HCT116 (cell line): Measurements from ENCODE around the gene ANP32B. TPM values are rescaled to one million over a fixed set of nuclear protein-coding genes. Genes with fewer than 3 reads are reported as not detected.

Experiments used
- ATAC-seq: fragments of 200-7000 bp; cut with Tn5 transposase; 2 replicates; pipeline ENCODE4 v1.9.1; 2020; ENCODE audit warnings: mild to moderate bottlenecking, moderate library complexity
- BruUV-seq: library from RNA; stranded (reverse); fragments of 400-500 nt; replicated peaks from 2 replicates; lab custom pipeline; 2021; lab: Mats Ljungman, UMichigan
- CTCF ChIA-PET: fragments of 300-600 bp; sonication (Branson Sonifier 250); formaldehyde crosslinking; loops from one replicate; lab custom pipeline; 2021; ENCODE audit warnings: antibody characterized with exemption; lab: Charles Lee
- POLR2A ChIA-PET: fragments of 300-600, 350-600 bp; sonication (Branson Sonifier 250); formaldehyde crosslinking; loops from one replicate; lab custom pipeline; 2021; ENCODE audit warnings: antibody characterized with exemption; lab: Charles Lee
- RAD21 ChIA-PET, 2 experiments: fragments of 300-600 bp; sonication (Branson Sonifier 250); formaldehyde crosslinking; loops; one replicate each; lab custom pipeline; 2023; ENCODE audit warnings: low total read pairs in 2 of 2; ENCODE audit not compliant: uncharacterized antibody in 2 of 2, unreplicated experiment in 2 of 2, low non-redundant PET in 1 of 2; lab: Charles Lee
- DNase-seq: peaks from one replicate; pipeline ENCODE4 v3.0.0-alpha.2; 2010; ENCODE audit warnings: low read depth, low spot score
- H2AFZ ChIP-seq: fragments of 200-600 bp; shearing (Covaris generic), sonication (generic); 2 replicates; pipeline ENCODE4 v1.6.1; 2017; ENCODE audit warnings: low read depth, mixed run types, mixed read lengths, antibody characterized with exemption, low read length; ENCODE audit not compliant: poor library complexity, severe bottlenecking
- H3K27ac ChIP-seq: 2 replicates; pipeline ENCODE4 v1.5.1; 2012; ENCODE audit warnings: low read depth, low read length
- H3K27me3 ChIP-seq: fragments of 200-600 bp; sonication (generic); 2 replicates; pipeline ENCODE4 v1.6.1; 2016; ENCODE audit warnings: mixed run types, low read length, mixed read lengths; ENCODE audit not compliant: insufficient read depth
- H3K36me3 ChIP-seq, 2 experiments: fragments of 200-500 bp in 1 of 2; fragments of 200-600 bp in 1 of 2; sonication (Bioruptor generic) in 1 of 2; sonication (generic) in 1 of 2; 2 replicates each; pipeline versions ENCODE4 v1.5.1 to v1.6.1; 2014 to 2016; ENCODE audit warnings: low read length in 2 of 2, inconsistent platforms in 1 of 2, mixed read lengths in 1 of 2, mixed run types in 1 of 2; ENCODE audit not compliant: insufficient read depth in 2 of 2, control insufficient read depth in 1 of 2
- H3K4me1 ChIP-seq, 2 experiments: fragments of 200-600 bp in 1 of 2; sonication (generic) in 1 of 2; 2 replicates each; pipeline versions ENCODE4 v1.5.1 to v1.6.1; 2012 to 2017; ENCODE audit warnings: low read length in 2 of 2, inconsistent platforms in 1 of 2, mild to moderate bottlenecking in 1 of 2, mixed read lengths in 1 of 2, mixed run types in 1 of 2, moderate library complexity in 1 of 2; ENCODE audit not compliant: insufficient read depth in 2 of 2, control insufficient read depth in 1 of 2
- H3K4me2 ChIP-seq: fragments of 200-600 bp; sonication (generic); 2 replicates; pipeline ENCODE4 v1.6.1; 2017; ENCODE audit warnings: mixed run types, low read length, mixed read lengths
- H3K4me3 ChIP-seq, 2 experiments: fragments of 200-600 bp in 1 of 2; sonication (generic) in 1 of 2; replicated peaks in 1 of 2; 2 replicates each; pipeline ENCODE4 v1.5.1; 2011 to 2016; ENCODE audit warnings: low read length in 2 of 2, control low read depth in 1 of 2, low read depth in 1 of 2, mild to moderate bottlenecking in 1 of 2, mixed read lengths in 1 of 2, mixed run types in 1 of 2
- H3K79me2 ChIP-seq: fragments of 200-600 bp; sonication (generic); 2 replicates; pipeline ENCODE4 v1.6.1; 2017; ENCODE audit warnings: mild to moderate bottlenecking, mixed run types, low read length, moderate library complexity, mixed read lengths; ENCODE audit not compliant: insufficient read depth
- H3K9ac ChIP-seq: fragments of 200-600 bp; sonication (generic); 2 replicates; pipeline ENCODE4 v1.6.1; 2016; ENCODE audit warnings: low read length, mixed read lengths
- H3K9me2 ChIP-seq: fragments of 200-600 bp; sonication (generic), shearing (Covaris generic); 2 replicates; pipeline ENCODE4 v1.6.1; 2017; ENCODE audit warnings: mixed run types, mild to moderate bottlenecking, moderate library complexity; ENCODE audit not compliant: insufficient read depth
- H3K9me3 ChIP-seq, 2 experiments: fragments of 200-500 bp in 1 of 2; fragments of 200-600 bp in 1 of 2; sonication (Bioruptor generic) in 1 of 2; sonication (generic) in 1 of 2; 2 replicates each; pipeline ENCODE4 v1.6.1; 2014 to 2017; ENCODE audit warnings: low read length in 2 of 2, mixed read lengths in 2 of 2, inconsistent platforms in 1 of 2, low read depth in 1 of 2, mild to moderate bottlenecking in 1 of 2, mixed run types in 1 of 2, moderate library complexity in 1 of 2; ENCODE audit not compliant: control insufficient read depth in 1 of 2, insufficient read depth in 1 of 2
- H4K20me1 ChIP-seq: fragments of 200-600 bp; sonication (generic), shearing (Covaris generic); 2 replicates; pipeline ENCODE4 v1.6.1; 2017; ENCODE audit warnings: mixed run types, mild to moderate bottlenecking, moderate library complexity; ENCODE audit not compliant: insufficient read depth
- CBX3 ChIP-seq: IDR thresholded peaks from 2 replicates; pipeline ENCODE4 v1.6.1; 2012; ENCODE audit warnings: low read depth
- ELF1 ChIP-seq: IDR thresholded peaks from 2 replicates; pipeline ENCODE4 v1.6.1; 2012; ENCODE audit warnings: low read depth, borderline replicate concordance
- EZH2 ChIP-seq: fragments of 200-600 bp; sonication (generic); IDR thresholded peaks from 2 replicates; pipeline ENCODE4 v1.6.1; 2017; ENCODE audit warnings: antibody characterized with exemption, mixed run types
- FOSL1 ChIP-seq: IDR thresholded peaks from 2 replicates; pipeline ENCODE4 v1.6.1; 2012; ENCODE audit warnings: low read depth
- POLR2A ChIP-seq: IDR thresholded peaks from 2 replicates; pipeline ENCODE4 v1.7.0; 2011; ENCODE audit warnings: borderline replicate concordance; ENCODE audit not compliant: insufficient read depth, insufficient read length; ENCODE audit errors: extremely low read depth
- POLR2AphosphoS5 ChIP-seq: IDR thresholded peaks from 2 replicates; pipeline ENCODE4 v1.6.1; 2011; ENCODE audit warnings: mild to moderate bottlenecking, low read depth, low read length, moderate library complexity
- RAD21 ChIP-seq: IDR thresholded peaks from 2 replicates; pipeline ENCODE4 v1.6.1; 2012; ENCODE audit warnings: low read depth, mild to moderate bottlenecking
- REST ChIP-seq: IDR thresholded peaks from 2 replicates; pipeline ENCODE4 v1.6.1; 2012; ENCODE audit warnings: low read depth
- SIN3A ChIP-seq: IDR thresholded peaks from 2 replicates; pipeline ENCODE4 v1.6.1; 2012; ENCODE audit warnings: low read depth
- SP1 ChIP-seq: IDR thresholded peaks from 2 replicates; pipeline ENCODE4 v1.6.1; 2012; ENCODE audit warnings: low read depth
- TCF7L2 ChIP-seq: IDR thresholded peaks from 2 replicates; pipeline ENCODE4 v1.7.0; 2011; ENCODE audit warnings: borderline replicate concordance, inconsistent platforms; ENCODE audit not compliant: insufficient read depth, insufficient read length; ENCODE audit errors: extremely low read depth
- intact Hi-C: fragments of 100-400 bp; cut with micrococcal nuclease; formaldehyde crosslinking; loops from 2 replicates; pipeline ENCODE4 v1.10.0; 2022
- total RNA-seq: library from RNA; stranded (reverse); gene quantifications from one replicate; pipeline ENCODE4 v1.2.1, GENCODE V29; 2021; ENCODE audit not compliant: unreplicated experiment
- TF ChIP-seq, protein P1 (sequence below): IDR thresholded peaks from 2 replicates; pipeline ENCODE4 v1.6.1; 2012
- TF ChIP-seq, protein P2 (sequence below), 3 experiments: fragments of 200-600 bp in 1 of 3; sonication (generic) in 1 of 3; IDR thresholded peaks in 2 of 3; conservative IDR thresholded peaks in 1 of 3; 2 replicates each; pipeline ENCODE4 v1.5.1; 2012 to 2017; ENCODE audit warnings: low read depth in 2 of 3, low read length in 2 of 3, antibody characterized with exemption in 1 of 3, borderline replicate concordance in 1 of 3, control low read depth in 1 of 3, mild to moderate bottlenecking in 1 of 3, mixed read lengths in 1 of 3, mixed run types in 1 of 3, moderate library complexity in 1 of 3; ENCODE audit not compliant: insufficient read depth in 1 of 3

The ANP32B gene
- total RNA-seq, 1 experiment from 2014 or later = 206 TPM

GRCh38 chr9:98034593-98035546 lies 51.7 kb downstream of the ANP32B start:
- Histone ChIP-seq H3K4me1 (peaks cover 0 to 31% of the 10 kb centered on the region in 2 experiments; a peak in 2 of 4 replicates), H4K20me1 (no peaks in the 10 kb centered on the region), H3K4me3 (0 out of 4 replicates have a peak overlapping the region, but pooled peaks of 1 of the 2 experiments have one; percentile 4), H3K9me3 (no peaks in the 10 kb centered on the region), H2AFZ (peak overlapping the region; percentile 46), H3K4me2 (peak overlapping the region; percentile 53), H3K27me3 (no peaks in the 10 kb centered on the region), H3K27ac (no peak overlapping the region), H3K36me3 (no peaks in the 10 kb centered on the region; a peak in 1 of 4 replicates), H3K9me2 (no peaks in the 10 kb centered on the region), H3K9ac (0 out of 2 replicates have a peak overlapping the region, but pooled peaks have one; percentile 22), H3K79me2 (no peaks in the 10 kb centered on the region)
- ATAC-seq = peak; percentile 97
- peak; percentile 76 for DNase-seq
- BruUV-seq = no TSS peak
- RAD21 ChIA-PET = no interaction called here
- intact Hi-C loops = loop anchor here (1.0 to 5.0 kb wide), 2 partner anchors 98 to 112 kb away; partner anchors contain the start of gene HEMGN
- TF ChIP-seq ELF1 (no peak), REST (no peak), POLR2AphosphoS5 (no peak), TCF7L2 (no peak), SIN3A (no peak), SP1 (no peak), CBX3 (peak; percentile 44; the same call in 1 of the 2 replicates), EZH2 (no peak), POLR2A (no peak), FOSL1 (no peak), RAD21 (peak; percentile 49)
- TF ChIP-seq, protein P1, sequence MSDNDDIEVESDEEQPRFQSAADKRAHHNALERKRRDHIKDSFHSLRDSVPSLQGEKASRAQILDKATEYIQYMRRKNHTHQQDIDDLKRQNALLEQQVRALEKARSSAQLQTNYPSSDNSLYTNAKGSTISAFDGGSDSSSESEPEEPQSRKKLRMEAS = no peak
- TF ChIP-seq, protein P2, sequence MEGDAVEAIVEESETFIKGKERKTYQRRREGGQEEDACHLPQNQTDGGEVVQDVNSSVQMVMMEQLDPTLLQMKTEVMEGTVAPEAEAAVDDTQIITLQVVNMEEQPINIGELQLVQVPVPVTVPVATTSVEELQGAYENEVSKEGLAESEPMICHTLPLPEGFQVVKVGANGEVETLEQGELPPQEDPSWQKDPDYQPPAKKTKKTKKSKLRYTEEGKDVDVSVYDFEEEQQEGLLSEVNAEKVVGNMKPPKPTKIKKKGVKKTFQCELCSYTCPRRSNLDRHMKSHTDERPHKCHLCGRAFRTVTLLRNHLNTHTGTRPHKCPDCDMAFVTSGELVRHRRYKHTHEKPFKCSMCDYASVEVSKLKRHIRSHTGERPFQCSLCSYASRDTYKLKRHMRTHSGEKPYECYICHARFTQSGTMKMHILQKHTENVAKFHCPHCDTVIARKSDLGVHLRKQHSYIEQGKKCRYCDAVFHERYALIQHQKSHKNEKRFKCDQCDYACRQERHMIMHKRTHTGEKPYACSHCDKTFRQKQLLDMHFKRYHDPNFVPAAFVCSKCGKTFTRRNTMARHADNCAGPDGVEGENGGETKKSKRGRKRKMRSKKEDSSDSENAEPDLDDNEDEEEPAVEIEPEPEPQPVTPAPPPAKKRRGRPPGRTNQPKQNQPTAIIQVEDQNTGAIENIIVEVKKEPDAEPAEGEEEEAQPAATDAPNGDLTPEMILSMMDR (IDR thresholded peaks at IDR 0.05 in 2 of 3, conservative IDR thresholded peaks at IDR 0.05 in 1 of 3; ENCODE audit: borderline replicate concordance in 1 of 3, insufficient read depth in 1 of 3, low read depth in 2 of 3, low read length in 2 of 3) = peak; percentile 64 to 89 (median 85)
- CTCF ChIA-PET = interaction anchor here (0.6 to 2.4 kb wide), 16 partner anchors 9 to 355 kb away, joined by 3 to 20 read pairs (median 4); partner anchors contain the start of genes NANS and TRMO
- POLR2A ChIA-PET = interaction anchor here (0.6 to 1.7 kb wide), 2 partner anchors 10 to 22 kb away, joined by 3 to 8 read pairs; partner anchors contain the start of gene NANS
